ENCODE results near the gene RPS6KA5.

GRCh38 chr14:90797919-90798318, 262.5 kb downstream of the RPS6KA5 start:
- TF ChIP-seq, protein P1, sequence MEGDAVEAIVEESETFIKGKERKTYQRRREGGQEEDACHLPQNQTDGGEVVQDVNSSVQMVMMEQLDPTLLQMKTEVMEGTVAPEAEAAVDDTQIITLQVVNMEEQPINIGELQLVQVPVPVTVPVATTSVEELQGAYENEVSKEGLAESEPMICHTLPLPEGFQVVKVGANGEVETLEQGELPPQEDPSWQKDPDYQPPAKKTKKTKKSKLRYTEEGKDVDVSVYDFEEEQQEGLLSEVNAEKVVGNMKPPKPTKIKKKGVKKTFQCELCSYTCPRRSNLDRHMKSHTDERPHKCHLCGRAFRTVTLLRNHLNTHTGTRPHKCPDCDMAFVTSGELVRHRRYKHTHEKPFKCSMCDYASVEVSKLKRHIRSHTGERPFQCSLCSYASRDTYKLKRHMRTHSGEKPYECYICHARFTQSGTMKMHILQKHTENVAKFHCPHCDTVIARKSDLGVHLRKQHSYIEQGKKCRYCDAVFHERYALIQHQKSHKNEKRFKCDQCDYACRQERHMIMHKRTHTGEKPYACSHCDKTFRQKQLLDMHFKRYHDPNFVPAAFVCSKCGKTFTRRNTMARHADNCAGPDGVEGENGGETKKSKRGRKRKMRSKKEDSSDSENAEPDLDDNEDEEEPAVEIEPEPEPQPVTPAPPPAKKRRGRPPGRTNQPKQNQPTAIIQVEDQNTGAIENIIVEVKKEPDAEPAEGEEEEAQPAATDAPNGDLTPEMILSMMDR (IDR thresholded peaks at IDR 0.05): no peak
- no peak for TF ChIP-seq POLR2A (IDR thresholded peaks at IDR 0.05)

All from uterus (tissue), 2 donors.